ENCODE measurements around the gene NCBP2. TPM values are rescaled to one million over a fixed set of nuclear protein-coding genes. Genes with fewer than 3 reads are reported as not detected.
A peak's percentile ranks its signal among the peaks of the same experiment; 100 is the strongest.

The NCBP2 gene
- total RNA-seq, 1 donor from 2014 or later = 80.8 TPM

GRCh38 chr3:196920733-196921132 lies 21.6 kb downstream of the NCBP2 start:
- no peak for DNase-seq (ENCODE audit: low spot score)
- Histone ChIP-seq H3K4me2 (no peak overlapping the region), H3K4me3 (no peak overlapping the region), H3K79me2 (ENCODE audit: low read depth) (no peaks in the 10 kb centered on the region), H4K20me1 (ENCODE audit: low read depth) (no peaks in the 10 kb centered on the region), H3K4me1 (no peaks in the 10 kb centered on the region), H3K27ac (no peak overlapping the region), H3K9me3 (ENCODE audit: low read depth) (no peaks in the 10 kb centered on the region), H3K9ac (no peak overlapping the region), H3K36me3 (peaks cover 6% of the 10 kb centered on the region), H3F3A (ENCODE audit: low read depth) (no peaks in the 10 kb centered on the region), H2AFZ (replicated peaks) (no peak overlapping the region), H3K27me3 (no peaks in the 10 kb centered on the region)
- Mint-ChIP-seq H3K9me3 (no peaks in the 10 kb centered on the region), H3K27ac (no peak overlapping the region), H3K4me1 (no peaks in the 10 kb centered on the region), H3K36me3 (peaks cover 16% of the 10 kb centered on the region), H3K27me3 (ENCODE audit: insufficient read depth, low read depth) (peaks cover 2% of the 10 kb centered on the region), H3K4me3 (no peak overlapping the region)
- TF ChIP-seq CTCF (IDR thresholded peaks at IDR 0.05) (no peak), EZH2phosphoT487 (IDR thresholded peaks at IDR 0.05) (no peak), EZH2 (IDR thresholded peaks at IDR 0.05) (no peak)

GRCh38 chr3:196918968-196919367 lies 23.4 kb downstream of the NCBP2 start:
- no peaks in the 10 kb centered on the region for H3K9me3 ChIP-seq (ENCODE audit: low read depth)
- H3K4me3 ChIP-seq = no peak overlapping the region
- no peaks in the 10 kb centered on the region for H3K4me1 ChIP-seq
- TF ChIP-seq CTCF (IDR thresholded peaks at IDR 0.05) (no peak), EZH2phosphoT487 (IDR thresholded peaks at IDR 0.05) (no peak), EZH2 (IDR thresholded peaks at IDR 0.05) (no peak)
- peaks cover 2% of the 10 kb centered on the region for H3F3A ChIP-seq (ENCODE audit: low read depth)
- H3K36me3 Mint-ChIP-seq = peaks cover 29% of the 10 kb centered on the region
- H3K36me3 ChIP-seq = peaks cover 1% of the 10 kb centered on the region
- no peaks in the 10 kb centered on the region for H3K9me3 Mint-ChIP-seq
- H3K4me3 Mint-ChIP-seq = no peak overlapping the region
- no peaks in the 10 kb centered on the region for H3K79me2 ChIP-seq (ENCODE audit: low read depth)
- H3K27me3 Mint-ChIP-seq (ENCODE audit: insufficient read depth, low read depth) = peaks cover 2% of the 10 kb centered on the region
- no peak overlapping the region for H3K4me2 ChIP-seq
- H3K27ac ChIP-seq = no peak overlapping the region
- DNase-seq (ENCODE audit: low spot score) = peak; percentile 38
- no peaks in the 10 kb centered on the region for H3K27me3 ChIP-seq
- H3K9ac ChIP-seq = no peak overlapping the region
- H4K20me1 ChIP-seq (ENCODE audit: low read depth) = no peaks in the 10 kb centered on the region
- H3K4me1 Mint-ChIP-seq = no peaks in the 10 kb centered on the region
- no peak overlapping the region for H3K27ac Mint-ChIP-seq
- no peak overlapping the region for H2AFZ ChIP-seq (replicated peaks)

GRCh38 chr3:196916995-196917394 lies 25.3 kb downstream of the NCBP2 start:
- H2AFZ ChIP-seq (replicated peaks) = no peak overlapping the region
- no peak overlapping the region for H3K27ac Mint-ChIP-seq
- H3K36me3 ChIP-seq = no peaks in the 10 kb centered on the region
- no peaks in the 10 kb centered on the region for H3K9me3 ChIP-seq (ENCODE audit: low read depth)
- H3K4me1 ChIP-seq = no peaks in the 10 kb centered on the region
- no peak overlapping the region for H3K9ac ChIP-seq
- no peak for DNase-seq (ENCODE audit: low spot score)
- no peak overlapping the region for H3K4me3 Mint-ChIP-seq
- H3K9me3 Mint-ChIP-seq = no peaks in the 10 kb centered on the region
- H3K4me2 ChIP-seq = no peak overlapping the region
- TF ChIP-seq EZH2phosphoT487 (IDR thresholded peaks at IDR 0.05) (no peak), CTCF (IDR thresholded peaks at IDR 0.05) (no peak), EZH2 (IDR thresholded peaks at IDR 0.05) (no peak)
- peaks cover 28% of the 10 kb centered on the region for H3K36me3 Mint-ChIP-seq
- peaks cover 2% of the 10 kb centered on the region for H3K27me3 Mint-ChIP-seq (ENCODE audit: insufficient read depth, low read depth)
- no peak overlapping the region for H3K4me3 ChIP-seq
- no peaks in the 10 kb centered on the region for H3K4me1 Mint-ChIP-seq
- H4K20me1 ChIP-seq (ENCODE audit: low read depth) = no peaks in the 10 kb centered on the region
- peaks cover 2% of the 10 kb centered on the region for H3F3A ChIP-seq (ENCODE audit: low read depth)
- no peaks in the 10 kb centered on the region for H3K27me3 ChIP-seq
- no peak overlapping the region for H3K27ac ChIP-seq
- no peaks in the 10 kb centered on the region for H3K79me2 ChIP-seq (ENCODE audit: low read depth)

Measured in neural progenitor cell (in vitro differentiated cells).